Spleen (tissue), 7 donors: ENCODE results near the gene LTBP1.

Source experiments
- CTCF ChIP-seq, 11 experiments: fragments of 200-600 bp in 7 of 11; fragments of 450-650 bp in 4 of 11; sonication (generic) in 4 of 11; IDR thresholded peaks in 8 of 11; conservative IDR thresholded peaks in 3 of 11; 1 replicate in 7 of 11; 2 replicates in 4 of 11; pipeline versions ENCODE4 v1.4.0 to v1.8.0; 2016 to 2021; ENCODE audit warnings: antibody characterized with exemption in 11 of 11, inconsistent platforms in 4 of 11, mild to moderate bottlenecking in 1 of 11
- POLR2A ChIP-seq, 3 donors: fragments of 450-650 bp; IDR thresholded peaks; one replicate each; pipeline ENCODE4 v1.5.1; 2017; ENCODE audit warnings: antibody characterized with exemption in 3 of 3, mild to moderate bottlenecking in 1 of 3
- donor health status: DM: no; HTN: no; CAD: no; lungs with moderate emphysema.
- donor health status: DM: no; HTN: no; CAD: no.
- donor health status: DM: no; HTN: no; CAD: no.

- no peak for TF ChIP-seq POLR2A (IDR thresholded peaks at IDR 0.05)
- TF ChIP-seq CTCF (IDR thresholded peaks at IDR 0.05 in 8 of 11, conservative IDR thresholded peaks at IDR 0.05 in 3 of 11): no peak
Observed at GRCh38 chr2:33378556-33379210, 431.9 kb downstream of the LTBP1 start.
